ENCODE results near the gene ZGPAT. TPM values are rescaled to one million over a fixed set of nuclear protein-coding genes. Genes with fewer than 3 reads are reported as not detected.

Gene ZGPAT
- polyA plus RNA-seq, 1 donor from 2014 or later: 60.8 TPM

GRCh38 chr20:63771046-63771707, 63.3 kb downstream of the ZGPAT start:
- Histone ChIP-seq H3K36me3 (ENCODE audit: insufficient read depth, low read length) (no peaks in the 10 kb centered on the region), H3K9me3 (ENCODE audit: low read length) (no peaks in the 10 kb centered on the region), H3F3A (ENCODE audit: insufficient read depth, low read length, poor library complexity, severe bottlenecking) (no peaks in the 10 kb centered on the region), H3K79me2 (replicated peaks; ENCODE audit: insufficient read depth, low read length) (peaks cover 8% of the 10 kb centered on the region), H3K4me3 (ENCODE audit: low read length) (no peak overlapping the region), H3K27ac (ENCODE audit: low read length) (no peak overlapping the region), H3K4me2 (ENCODE audit: low read length) (no peak overlapping the region), H2AFZ (ENCODE audit: low read depth, low read length) (no peak overlapping the region), H3K9me2 (ENCODE audit: insufficient read depth, low read length) (no peaks in the 10 kb centered on the region), H3K9ac (ENCODE audit: low read length) (no peak overlapping the region), H3K27me3 (ENCODE audit: insufficient read depth, low read depth, low read length) (no peaks in the 10 kb centered on the region), H4K20me1 (ENCODE audit: insufficient read depth) (no peaks in the 10 kb centered on the region)
- TF ChIP-seq POLR2AphosphoS5 (IDR thresholded peaks at IDR 0.05): no peak
- TF ChIP-seq TAF1 (IDR thresholded peaks at IDR 0.05; ENCODE audit: low read depth): no peak
- TF ChIP-seq EP300 (conservative IDR thresholded peaks at IDR 0.05; ENCODE audit: poor library complexity, severe bottlenecking): no peak
- no peak for TF ChIP-seq REST (IDR thresholded peaks at IDR 0.05; ENCODE audit: borderline replicate concordance)
- no peak for TF ChIP-seq CTCF (IDR thresholded peaks at IDR 0.05; ENCODE audit: poor library complexity, severe bottlenecking)
- TF ChIP-seq EZH2 (IDR thresholded peaks at IDR 0.05; ENCODE audit: borderline replicate concordance, insufficient read depth, low read length, poor library complexity, severe bottlenecking): no peak
- TF ChIP-seq MXI1 (conservative IDR thresholded peaks at IDR 0.05; ENCODE audit: poor library complexity, severe bottlenecking): no peak
- TF ChIP-seq RAD21 (conservative IDR thresholded peaks at IDR 0.05): no peak
- TF ChIP-seq SMC3 (conservative IDR thresholded peaks at IDR 0.05; ENCODE audit: poor library complexity): no peak

GRCh38 chr20:63772781-63773518, 65.1 kb downstream of the ZGPAT start:
- Histone ChIP-seq H3K4me2 (ENCODE audit: low read length) (no peak overlapping the region), H3K27ac (ENCODE audit: low read length) (no peak overlapping the region), H3K9me3 (ENCODE audit: low read length) (no peaks in the 10 kb centered on the region), H2AFZ (ENCODE audit: low read depth, low read length) (no peak overlapping the region), H4K20me1 (ENCODE audit: insufficient read depth) (no peaks in the 10 kb centered on the region), H3K4me3 (ENCODE audit: low read length) (no peak overlapping the region), H3K79me2 (replicated peaks; ENCODE audit: insufficient read depth, low read length) (peaks cover 18% of the 10 kb centered on the region), H3K27me3 (ENCODE audit: insufficient read depth, low read depth, low read length) (no peaks in the 10 kb centered on the region), H3K9me2 (ENCODE audit: insufficient read depth, low read length) (no peaks in the 10 kb centered on the region), H3F3A (ENCODE audit: insufficient read depth, low read length, poor library complexity, severe bottlenecking) (no peaks in the 10 kb centered on the region), H3K9ac (ENCODE audit: low read length) (no peak overlapping the region), H3K36me3 (ENCODE audit: insufficient read depth, low read length) (no peaks in the 10 kb centered on the region)
- TF ChIP-seq EP300 (conservative IDR thresholded peaks at IDR 0.05; ENCODE audit: poor library complexity, severe bottlenecking) (no peak), MXI1 (conservative IDR thresholded peaks at IDR 0.05; ENCODE audit: poor library complexity, severe bottlenecking) (no peak), EZH2 (IDR thresholded peaks at IDR 0.05; ENCODE audit: borderline replicate concordance, insufficient read depth, low read length, poor library complexity, severe bottlenecking) (no peak), SMC3 (conservative IDR thresholded peaks at IDR 0.05; ENCODE audit: poor library complexity) (no peak), TAF1 (IDR thresholded peaks at IDR 0.05; ENCODE audit: low read depth) (no peak), RAD21 (conservative IDR thresholded peaks at IDR 0.05) (no peak), CTCF (IDR thresholded peaks at IDR 0.05; ENCODE audit: poor library complexity, severe bottlenecking) (no peak), POLR2AphosphoS5 (IDR thresholded peaks at IDR 0.05) (no peak), REST (IDR thresholded peaks at IDR 0.05; ENCODE audit: borderline replicate concordance) (no peak)
